Astrocyte of the cerebellum (primary cell): ENCODE results near the gene WWOX.

Experiments used
- DNase-seq: peaks from one replicate; pipeline ENCODE4 v3.0.0-alpha.2; 2011; ENCODE audit warnings: low read depth
- H3K4me3 ChIP-seq: 2 replicates; pipeline ENCODE4 v1.5.1; 2011; ENCODE audit warnings: mild to moderate bottlenecking, low read depth, low read length, moderate library complexity
- in situ Hi-C: cut with HindIII; loops from 2 replicates; pipeline ENCODE4 v1.10.0; 2017; ENCODE audit warnings: low sequenced_read_pairs
- TF ChIP-seq, protein P1 (sequence below): IDR thresholded peaks from 2 replicates; pipeline ENCODE4 v1.5.1; 2012; ENCODE audit warnings: low read length, low read depth, moderate library complexity, mild to moderate bottlenecking; ENCODE audit errors: missing control alignments

Gene WWOX

DNA sequence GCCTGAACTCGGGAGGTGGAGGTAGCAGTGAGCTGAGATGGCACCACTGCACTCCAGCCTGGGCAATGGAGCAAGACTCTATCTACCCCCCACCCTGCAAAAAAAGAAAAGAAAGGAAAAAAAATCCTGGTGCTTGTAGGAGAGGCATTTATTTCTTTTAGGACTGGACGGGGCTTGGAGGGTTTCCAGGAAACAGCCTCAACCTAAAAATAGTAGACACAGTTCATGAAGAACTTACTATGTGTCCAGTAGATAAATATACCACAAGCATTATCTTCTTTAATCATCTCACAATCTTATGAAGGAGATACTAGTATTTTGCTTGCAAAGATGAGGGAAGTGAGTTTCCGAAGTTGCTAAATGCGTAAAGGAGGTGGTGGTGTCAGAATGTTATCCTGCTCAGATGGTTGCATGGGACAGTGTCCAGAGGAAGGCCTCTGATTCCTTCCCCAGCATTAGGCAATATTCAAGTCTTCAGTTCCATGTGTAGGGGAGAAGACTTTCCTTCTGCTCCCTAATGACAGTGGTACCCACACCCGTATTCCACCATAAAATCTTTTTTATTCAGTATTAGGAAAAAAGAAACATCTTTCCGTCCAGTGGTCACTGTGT is 263.2 kb downstream of the WWOX start:
- no peak for DNase-seq
- in situ Hi-C loops: no loop called here
- no peak overlapping the region for H3K4me3 ChIP-seq
- TF ChIP-seq, protein P1, sequence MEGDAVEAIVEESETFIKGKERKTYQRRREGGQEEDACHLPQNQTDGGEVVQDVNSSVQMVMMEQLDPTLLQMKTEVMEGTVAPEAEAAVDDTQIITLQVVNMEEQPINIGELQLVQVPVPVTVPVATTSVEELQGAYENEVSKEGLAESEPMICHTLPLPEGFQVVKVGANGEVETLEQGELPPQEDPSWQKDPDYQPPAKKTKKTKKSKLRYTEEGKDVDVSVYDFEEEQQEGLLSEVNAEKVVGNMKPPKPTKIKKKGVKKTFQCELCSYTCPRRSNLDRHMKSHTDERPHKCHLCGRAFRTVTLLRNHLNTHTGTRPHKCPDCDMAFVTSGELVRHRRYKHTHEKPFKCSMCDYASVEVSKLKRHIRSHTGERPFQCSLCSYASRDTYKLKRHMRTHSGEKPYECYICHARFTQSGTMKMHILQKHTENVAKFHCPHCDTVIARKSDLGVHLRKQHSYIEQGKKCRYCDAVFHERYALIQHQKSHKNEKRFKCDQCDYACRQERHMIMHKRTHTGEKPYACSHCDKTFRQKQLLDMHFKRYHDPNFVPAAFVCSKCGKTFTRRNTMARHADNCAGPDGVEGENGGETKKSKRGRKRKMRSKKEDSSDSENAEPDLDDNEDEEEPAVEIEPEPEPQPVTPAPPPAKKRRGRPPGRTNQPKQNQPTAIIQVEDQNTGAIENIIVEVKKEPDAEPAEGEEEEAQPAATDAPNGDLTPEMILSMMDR: no peak

DNA sequence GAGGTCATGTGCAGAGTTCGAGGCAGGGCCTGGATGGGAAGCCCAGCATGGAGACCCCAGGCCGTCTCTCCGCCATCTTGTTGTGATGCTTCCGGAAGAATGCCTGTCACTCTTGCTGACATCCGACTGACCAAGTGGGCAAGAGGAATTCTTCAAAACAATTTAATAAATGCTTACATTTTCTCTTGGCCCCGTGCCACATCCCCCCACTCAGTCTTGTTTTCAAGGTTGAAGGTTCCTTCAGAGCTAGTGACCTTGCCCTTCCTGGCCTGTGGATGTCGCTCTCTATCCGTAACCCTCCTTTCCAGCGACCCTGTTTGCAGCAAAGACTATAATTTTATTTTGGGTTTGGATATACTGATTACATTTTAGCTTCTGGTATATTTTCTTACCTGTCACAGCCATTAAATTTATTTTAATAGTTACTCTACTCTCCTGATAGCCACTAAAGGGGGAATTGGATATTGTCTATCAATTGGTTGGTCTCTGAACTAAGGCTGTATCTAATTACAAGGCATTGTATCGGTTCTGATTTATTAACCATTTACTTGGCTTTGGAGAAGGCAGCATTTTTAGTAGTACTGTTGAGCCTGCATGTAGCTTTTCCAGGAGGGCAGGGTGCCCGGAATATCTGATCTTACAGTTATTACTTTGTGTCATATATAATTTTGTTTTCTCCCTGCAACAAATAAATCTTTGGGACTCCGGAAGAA is 264.5 kb downstream of the WWOX start:
- H3K4me3 ChIP-seq: no peak overlapping the region
- in situ Hi-C loops: no loop called here
- TF ChIP-seq, protein P1: no peak
- no peak for DNase-seq

DNA sequence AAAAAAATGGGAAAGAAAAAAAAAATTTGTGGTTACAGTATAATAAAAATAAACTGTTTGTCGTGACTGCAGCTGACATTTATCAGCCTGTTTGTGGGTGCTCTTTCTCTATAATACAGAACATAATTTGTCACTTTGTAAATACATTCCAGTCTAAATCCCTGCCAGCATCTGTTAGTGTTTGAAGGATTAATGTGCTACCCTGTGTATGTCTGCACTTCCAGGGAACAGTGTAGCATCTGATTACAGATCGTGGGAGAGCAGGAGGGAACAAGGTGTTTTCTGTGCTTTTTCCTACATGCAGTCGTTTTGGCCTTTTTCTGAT is 265.1 kb downstream of the WWOX start:
- DNase-seq: no peak
- no peak overlapping the region for H3K4me3 ChIP-seq
- TF ChIP-seq, protein P1: no peak
- in situ Hi-C loops: no loop called here

DNA sequence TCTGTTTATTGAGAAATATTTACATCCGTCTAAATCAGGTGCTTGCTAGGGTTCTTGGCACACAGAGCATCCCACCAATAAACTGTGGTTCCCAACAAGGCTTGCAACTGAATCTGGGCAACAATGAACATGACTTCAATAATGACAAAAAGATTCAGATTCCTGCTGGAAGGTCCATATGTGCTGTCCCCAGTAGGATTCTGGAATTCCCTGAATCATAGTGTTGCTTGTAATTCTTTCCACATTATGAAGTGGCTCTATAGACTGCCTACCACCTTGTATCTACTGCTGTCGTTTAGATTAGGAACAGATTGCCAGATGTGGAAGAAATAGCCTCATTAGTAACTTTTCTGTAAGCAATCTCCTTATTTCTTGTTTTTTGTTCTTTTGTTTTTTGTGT is 265.9 kb downstream of the WWOX start:
- in situ Hi-C loops: no loop called here

DNA sequence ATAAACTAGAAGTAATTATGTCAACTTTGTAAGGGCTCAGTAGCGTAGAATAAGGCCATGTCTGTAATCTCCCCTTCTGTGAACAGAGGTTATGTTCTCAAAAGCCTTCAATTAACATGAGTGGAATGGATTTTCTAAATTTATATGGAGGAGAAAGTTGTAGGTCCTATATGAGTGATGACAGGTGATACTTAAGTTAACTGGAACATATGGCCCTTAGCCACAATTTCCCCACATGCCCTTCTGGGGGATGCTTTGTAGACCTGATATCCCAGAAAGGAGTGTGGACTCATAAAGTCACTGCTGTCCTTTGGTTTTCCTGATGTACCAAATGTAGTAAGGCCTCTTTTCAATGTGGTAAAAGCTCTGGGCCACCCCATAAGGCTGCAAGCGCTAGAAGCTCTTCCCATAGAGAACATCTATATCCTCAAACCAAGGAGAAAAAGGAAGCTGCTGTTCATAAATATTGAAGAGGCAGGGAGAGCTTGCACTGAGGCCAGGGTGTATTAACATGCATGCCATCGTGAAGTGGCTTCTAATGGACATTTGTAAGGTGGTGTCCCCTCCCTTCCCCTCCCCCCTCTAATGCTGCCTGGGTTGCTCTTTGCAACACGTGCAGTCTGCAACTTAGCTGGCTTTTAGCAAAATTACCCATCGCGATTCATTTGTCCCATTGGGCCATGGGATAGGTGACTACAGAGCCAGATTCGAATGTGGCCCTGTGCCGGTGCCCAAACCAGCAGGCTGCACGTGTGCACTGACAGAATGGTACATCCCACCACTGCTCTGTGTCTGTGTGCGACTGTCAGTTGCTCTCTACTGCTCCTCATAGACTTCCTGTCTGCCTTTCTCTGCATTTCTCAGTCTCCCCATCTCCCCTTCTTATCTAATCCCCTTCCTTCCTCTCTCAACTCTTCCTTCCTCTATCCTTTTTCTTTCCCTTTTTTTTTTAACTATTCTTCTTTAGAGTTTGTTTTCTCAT is 269.0 kb downstream of the WWOX start:
- no peak overlapping the region for H3K4me3 ChIP-seq
- in situ Hi-C loops: no loop called here
- TF ChIP-seq, protein P1: no peak
- no peak for DNase-seq

More for the DNA sequence above, 265.9 kb downstream of the WWOX start:
- no peak for DNase-seq
- TF ChIP-seq, protein P1: no peak
- no peak overlapping the region for H3K4me3 ChIP-seq

DNA sequence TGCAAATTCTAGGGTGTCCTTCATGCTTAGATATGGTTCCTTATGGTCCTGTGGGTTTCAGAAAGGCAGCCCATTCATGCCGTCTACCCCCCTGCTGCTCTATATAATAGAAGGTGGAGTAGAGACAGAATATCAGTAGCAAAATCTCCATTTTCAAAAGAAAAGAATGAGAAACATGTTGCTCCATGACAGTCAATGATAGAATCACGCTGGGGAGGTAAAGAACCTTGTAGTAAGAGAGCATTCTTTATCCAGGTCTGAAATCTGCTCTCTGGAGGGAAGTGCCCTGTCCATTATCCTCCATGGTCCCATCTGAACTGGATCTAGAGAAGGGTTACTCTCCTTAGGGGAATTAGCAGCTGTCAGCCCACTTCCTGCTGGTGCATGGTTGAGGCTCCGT is 272.8 kb downstream of the WWOX start:
- TF ChIP-seq, protein P1: no peak
- in situ Hi-C loops: no loop called here
- no peak overlapping the region for H3K4me3 ChIP-seq

More for the DNA sequence above, 272.8 kb downstream of the WWOX start:
- DNase-seq: no peak
